ENCODE results near the gene SDK1.

DNA sequence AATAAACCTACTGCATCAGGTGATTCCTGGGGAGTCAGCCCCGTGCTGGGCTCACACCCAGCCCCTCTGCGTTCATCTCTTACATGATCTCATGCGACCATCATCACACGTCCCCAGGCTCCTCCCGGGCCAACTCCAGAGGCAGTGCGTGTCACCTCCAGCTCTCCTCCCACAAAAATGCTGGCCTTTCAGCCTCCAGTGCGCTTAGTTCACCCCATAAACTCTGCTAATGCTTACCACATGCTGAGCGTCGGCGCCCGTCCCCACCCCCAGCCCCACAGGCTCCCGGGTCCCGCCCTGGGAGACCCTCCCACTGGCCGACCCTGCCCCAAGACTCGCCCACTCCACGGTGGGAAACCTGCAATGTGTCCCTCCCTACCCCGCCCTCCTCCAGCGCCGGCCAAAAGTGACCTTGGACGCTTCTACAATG lies 816 bp upstream of the SDK1 start:
- no peak for TF ChIP-seq EZH2 (IDR thresholded peaks at IDR 0.05; ENCODE audit: insufficient read depth, poor library complexity, severe bottlenecking)
- TF ChIP-seq EZH2phosphoT487 (IDR thresholded peaks at IDR 0.05; ENCODE audit: insufficient read depth, low read depth) = no peak

All from GM23248 (cell line).